ENCODE results near the gene KRT39. TPM values are rescaled to one million over a fixed set of nuclear protein-coding genes. Genes with fewer than 3 reads are reported as not detected.

KRT39 gene
- total and polyA plus RNA-seq, 10 of the 15 experiments (the other 5 are each of a cell fraction or from before 2014, with no cell fraction given), result not detected

DNA sequence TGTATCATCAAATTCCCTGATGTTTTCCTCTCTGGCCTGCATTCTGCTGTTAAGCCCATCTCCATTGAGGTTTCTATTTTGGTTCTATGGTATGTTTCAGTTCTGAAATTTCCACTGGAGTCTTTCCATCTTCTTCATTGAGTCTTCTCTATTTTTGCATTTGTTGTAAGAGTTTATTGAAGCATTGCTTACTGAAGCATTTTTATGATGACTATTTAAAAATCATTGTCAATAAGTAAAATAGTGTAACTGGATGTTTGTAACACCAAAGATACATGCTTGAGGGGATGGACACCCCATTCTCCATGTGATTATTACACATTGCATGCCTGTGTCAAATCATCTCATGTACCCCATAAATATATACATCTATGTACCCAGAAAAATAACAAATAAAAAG is 8.8 kb upstream of the KRT39 start:
- ChIA-PET CTCF (no interaction called here), POLR2A (no interaction called here), SMC1A (ENCODE audit: uncharacterized antibody, unreplicated experiment) (no interaction called here), RAD21 (ENCODE audit: unreplicated experiment) (no interaction called here)
- BruUV-seq (replicated peaks), result no TSS peak
- H3K27me3 ChIP-seq (replicated peaks in 1 of 2; ENCODE audit: control insufficient read depth in 2 of 2, insufficient read depth in 2 of 2, low read length in 1 of 2), result peaks cover 0 to 2% of the 10 kb centered on the region in 2 experiments; a peak in 1 of 4 replicates
- H3K4me3 ChIP-seq, result no peak overlapping the region
- no peak for DNase-seq (ENCODE audit: low read depth, low spot score)
- H3K27ac ChIP-seq (ENCODE audit: control insufficient read depth, insufficient read depth), result no peak overlapping the region
- no peak for FAIRE-seq
- H3K4me1 ChIP-seq (ENCODE audit: control insufficient read depth, insufficient read depth, low read length), result no peaks in the 10 kb centered on the region
- intact Hi-C loops (cut with micrococcal nuclease; ENCODE audit: unreplicated experiment), result no loop called here
- H3K36me3 ChIP-seq (ENCODE audit: control insufficient read depth in 2 of 2, insufficient read depth in 2 of 2, low read length in 1 of 2), result no peaks in the 10 kb centered on the region
- H3K4me2 ChIP-seq (ENCODE audit: control insufficient read depth, insufficient read depth), result no peak overlapping the region
- in situ Hi-C loops (cut with MboI), result no loop called here
- H4K20me1 ChIP-seq (ENCODE audit: control insufficient read depth, insufficient read depth), result no peaks in the 10 kb centered on the region
- H3K9ac ChIP-seq (ENCODE audit: control insufficient read depth, insufficient read depth, low read length), result no peak overlapping the region
- ATAC-seq, result no peak
- no peaks in the 10 kb centered on the region for H3K79me2 ChIP-seq (ENCODE audit: control insufficient read depth, insufficient read depth, low read length)
- no peaks in the 10 kb centered on the region for H3K9me3 ChIP-seq (replicated peaks; ENCODE audit: control insufficient read depth, insufficient read depth, low read length)
- no peak overlapping the region for H2AFZ ChIP-seq (ENCODE audit: control insufficient read depth, low read depth, low read length)
- TF ChIP-seq MEF2A (IDR thresholded peaks at IDR 0.05; ENCODE audit: insufficient read depth, low read depth, low read length), result no peak
- no peak for TF ChIP-seq ZNF274 (IDR thresholded peaks at IDR 0.05; ENCODE audit: insufficient read depth, insufficient read length)
- no peak for TF ChIP-seq IKZF1 (conservative IDR thresholded peaks at IDR 0.05)
- TF ChIP-seq YY1 (IDR thresholded peaks at IDR 0.05; ENCODE audit: low read depth, low read length), result no peak
- no peak for TF ChIP-seq SMARCA5 (IDR thresholded peaks at IDR 0.05)
- TF ChIP-seq, protein P1, sequence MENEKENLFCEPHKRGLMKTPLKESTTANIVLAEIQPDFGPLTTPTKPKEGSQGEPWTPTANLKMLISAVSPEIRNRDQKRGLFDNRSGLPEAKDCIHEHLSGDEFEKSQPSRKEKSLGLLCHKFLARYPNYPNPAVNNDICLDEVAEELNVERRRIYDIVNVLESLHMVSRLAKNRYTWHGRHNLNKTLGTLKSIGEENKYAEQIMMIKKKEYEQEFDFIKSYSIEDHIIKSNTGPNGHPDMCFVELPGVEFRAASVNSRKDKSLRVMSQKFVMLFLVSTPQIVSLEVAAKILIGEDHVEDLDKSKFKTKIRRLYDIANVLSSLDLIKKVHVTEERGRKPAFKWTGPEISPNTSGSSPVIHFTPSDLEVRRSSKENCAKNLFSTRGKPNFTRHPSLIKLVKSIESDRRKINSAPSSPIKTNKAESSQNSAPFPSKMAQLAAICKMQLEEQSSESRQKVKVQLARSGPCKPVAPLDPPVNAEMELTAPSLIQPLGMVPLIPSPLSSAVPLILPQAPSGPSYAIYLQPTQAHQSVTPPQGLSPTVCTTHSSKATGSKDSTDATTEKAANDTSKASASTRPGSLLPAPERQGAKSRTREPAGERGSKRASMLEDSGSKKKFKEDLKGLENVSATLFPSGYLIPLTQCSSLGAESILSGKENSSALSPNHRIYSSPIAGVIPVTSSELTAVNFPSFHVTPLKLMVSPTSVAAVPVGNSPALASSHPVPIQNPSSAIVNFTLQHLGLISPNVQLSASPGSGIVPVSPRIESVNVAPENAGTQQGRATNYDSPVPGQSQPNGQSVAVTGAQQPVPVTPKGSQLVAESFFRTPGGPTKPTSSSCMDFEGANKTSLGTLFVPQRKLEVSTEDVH (IDR thresholded peaks at IDR 0.05; ENCODE audit: low read depth, partially characterized antibody), result no peak
- TF ChIP-seq SRF (IDR thresholded peaks at IDR 0.05; ENCODE audit: low read depth in 2 of 2, low read length in 2 of 2), result no peak
- TF ChIP-seq NRF1 (conservative IDR thresholded peaks at IDR 0.05; ENCODE audit: low read depth, low read length), result no peak
- TF ChIP-seq ASH2L (IDR thresholded peaks at IDR 0.05; ENCODE audit: borderline replicate concordance, low read depth), result no peak
- TF ChIP-seq, protein P2, sequence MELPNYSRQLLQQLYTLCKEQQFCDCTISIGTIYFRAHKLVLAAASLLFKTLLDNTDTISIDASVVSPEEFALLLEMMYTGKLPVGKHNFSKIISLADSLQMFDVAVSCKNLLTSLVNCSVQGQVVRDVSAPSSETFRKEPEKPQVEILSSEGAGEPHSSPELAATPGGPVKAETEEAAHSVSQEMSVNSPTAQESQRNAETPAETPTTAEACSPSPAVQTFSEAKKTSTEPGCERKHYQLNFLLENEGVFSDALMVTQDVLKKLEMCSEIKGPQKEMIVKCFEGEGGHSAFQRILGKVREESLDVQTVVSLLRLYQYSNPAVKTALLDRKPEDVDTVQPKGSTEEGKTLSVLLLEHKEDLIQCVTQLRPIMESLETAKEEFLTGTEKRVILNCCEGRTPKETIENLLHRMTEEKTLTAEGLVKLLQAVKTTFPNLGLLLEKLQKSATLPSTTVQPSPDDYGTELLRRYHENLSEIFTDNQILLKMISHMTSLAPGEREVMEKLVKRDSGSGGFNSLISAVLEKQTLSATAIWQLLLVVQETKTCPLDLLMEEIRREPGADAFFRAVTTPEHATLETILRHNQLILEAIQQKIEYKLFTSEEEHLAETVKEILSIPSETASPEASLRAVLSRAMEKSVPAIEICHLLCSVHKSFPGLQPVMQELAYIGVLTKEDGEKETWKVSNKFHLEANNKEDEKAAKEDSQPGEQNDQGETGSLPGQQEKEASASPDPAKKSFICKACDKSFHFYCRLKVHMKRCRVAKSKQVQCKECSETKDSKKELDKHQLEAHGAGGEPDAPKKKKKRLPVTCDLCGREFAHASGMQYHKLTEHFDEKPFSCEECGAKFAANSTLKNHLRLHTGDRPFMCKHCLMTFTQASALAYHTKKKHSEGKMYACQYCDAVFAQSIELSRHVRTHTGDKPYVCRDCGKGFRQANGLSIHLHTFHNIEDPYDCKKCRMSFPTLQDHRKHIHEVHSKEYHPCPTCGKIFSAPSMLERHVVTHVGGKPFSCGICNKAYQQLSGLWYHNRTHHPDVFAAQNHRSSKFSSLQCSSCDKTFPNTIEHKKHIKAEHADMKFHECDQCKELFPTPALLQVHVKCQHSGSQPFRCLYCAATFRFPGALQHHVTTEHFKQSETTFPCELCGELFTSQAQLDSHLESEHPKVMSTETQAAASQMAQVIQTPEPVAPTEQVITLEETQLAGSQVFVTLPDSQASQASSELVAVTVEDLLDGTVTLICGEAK (IDR thresholded peaks at IDR 0.05; ENCODE audit: borderline replicate concordance), result no peak
- TF ChIP-seq JUND (IDR thresholded peaks at IDR 0.05; ENCODE audit: low read depth, low read length), result no peak

All from GM12878 (cell line).